ENCODE data around the gene HECTD1. TPM values are rescaled to one million over a fixed set of nuclear protein-coding genes. Genes with fewer than 3 reads are reported as not detected.

The HECTD1 gene
- polyA plus RNA-seq, 1 of the 3 experiments (the other 2 are of a cell fraction), result 43.2 TPM

DNA sequence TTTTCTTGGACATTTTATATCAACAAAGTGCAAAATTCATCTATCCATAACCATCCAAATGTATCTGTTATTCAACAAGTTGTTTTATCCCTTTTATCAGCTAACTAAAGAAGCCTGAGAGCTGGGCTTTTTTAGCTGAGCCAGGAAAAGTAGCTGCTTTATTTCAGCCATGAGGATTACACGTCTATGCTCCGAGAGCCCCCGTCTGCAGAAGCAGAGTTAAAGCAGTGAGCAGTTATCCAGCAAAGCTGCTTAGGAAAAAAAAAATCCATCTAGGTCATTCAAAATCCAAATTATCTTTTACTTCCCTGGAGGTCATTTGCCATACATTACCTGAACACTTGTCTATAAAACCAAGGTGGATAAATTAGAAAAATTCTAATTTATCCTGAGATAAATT lies 15.7 kb upstream of the HECTD1 start (continued):
- TF ChIP-seq POLR2AphosphoS5 (IDR thresholded peaks at IDR 0.05; ENCODE audit: low read depth, low read length) (no peak), YY1 (IDR thresholded peaks at IDR 0.05; ENCODE audit: low read depth) (no peak)
- TF ChIP-seq, protein P1, sequence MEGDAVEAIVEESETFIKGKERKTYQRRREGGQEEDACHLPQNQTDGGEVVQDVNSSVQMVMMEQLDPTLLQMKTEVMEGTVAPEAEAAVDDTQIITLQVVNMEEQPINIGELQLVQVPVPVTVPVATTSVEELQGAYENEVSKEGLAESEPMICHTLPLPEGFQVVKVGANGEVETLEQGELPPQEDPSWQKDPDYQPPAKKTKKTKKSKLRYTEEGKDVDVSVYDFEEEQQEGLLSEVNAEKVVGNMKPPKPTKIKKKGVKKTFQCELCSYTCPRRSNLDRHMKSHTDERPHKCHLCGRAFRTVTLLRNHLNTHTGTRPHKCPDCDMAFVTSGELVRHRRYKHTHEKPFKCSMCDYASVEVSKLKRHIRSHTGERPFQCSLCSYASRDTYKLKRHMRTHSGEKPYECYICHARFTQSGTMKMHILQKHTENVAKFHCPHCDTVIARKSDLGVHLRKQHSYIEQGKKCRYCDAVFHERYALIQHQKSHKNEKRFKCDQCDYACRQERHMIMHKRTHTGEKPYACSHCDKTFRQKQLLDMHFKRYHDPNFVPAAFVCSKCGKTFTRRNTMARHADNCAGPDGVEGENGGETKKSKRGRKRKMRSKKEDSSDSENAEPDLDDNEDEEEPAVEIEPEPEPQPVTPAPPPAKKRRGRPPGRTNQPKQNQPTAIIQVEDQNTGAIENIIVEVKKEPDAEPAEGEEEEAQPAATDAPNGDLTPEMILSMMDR (IDR thresholded peaks at IDR 0.05), result no peak

GRCh38 chr14:31222834-31223233 lies 15.2 kb upstream of the HECTD1 start:
- H3K36me3 ChIP-seq (replicated peaks in 1 of 2; ENCODE audit: control insufficient read depth in 1 of 2, insufficient read depth in 2 of 2, low read length in 1 of 2), result no peaks in the 10 kb centered on the region
- H3K4me1 ChIP-seq (ENCODE audit: control insufficient read depth in 1 of 2, insufficient read depth in 2 of 2, low read depth in 1 of 2, low read length in 1 of 2), result no peaks in the 10 kb centered on the region
- no peak for DNase-seq
- H3K9me3 ChIP-seq, result no peaks in the 10 kb centered on the region
- no peak overlapping the region for H3K4me3 ChIP-seq (ENCODE audit: low read depth in 2 of 2, low read length in 1 of 2)
- no peak overlapping the region for H3K27ac ChIP-seq (ENCODE audit: low read depth in 2 of 2, low read length in 1 of 2)
- no peak overlapping the region for H3K9ac ChIP-seq
- TF ChIP-seq SIN3A (IDR thresholded peaks at IDR 0.05; ENCODE audit: borderline replicate concordance, low read depth, low read length) (no peak), JUND (IDR thresholded peaks at IDR 0.05) (no peak), RFX5 (IDR thresholded peaks at IDR 0.05; ENCODE audit: low read length) (no peak), NFIC (IDR thresholded peaks at IDR 0.05; ENCODE audit: borderline replicate concordance) (no peak)
- H3K79me2 ChIP-seq (ENCODE audit: insufficient read depth), result no peaks in the 10 kb centered on the region
- no peaks in the 10 kb centered on the region for H4K20me1 ChIP-seq (ENCODE audit: insufficient read depth)
- ChIA-PET CTCF (no interaction called here), POLR2A (no interaction called here)
- H3K27me3 ChIP-seq (ENCODE audit: insufficient read depth), result no peaks in the 10 kb centered on the region
- no peak overlapping the region for H3K4me2 ChIP-seq
- H2AFZ ChIP-seq (ENCODE audit: low read depth), result no peak overlapping the region
- 88% methylated on average over 1 of the region's 1 CpG for WGBS (ENCODE audit: low lambda C conversion rate)
- no peaks in the 10 kb centered on the region for H3K9me2 ChIP-seq
- peaks cover 9% of the 10 kb centered on the region for H3F3A ChIP-seq (replicated peaks; ENCODE audit: insufficient read depth)

GRCh38 chr14:31221266-31221665 lies 13.7 kb upstream of the HECTD1 start:
- Histone ChIP-seq H3K36me3 (replicated peaks in 1 of 2; ENCODE audit: control insufficient read depth in 1 of 2, insufficient read depth in 2 of 2, low read length in 1 of 2) (no peaks in the 10 kb centered on the region), H3K27ac (ENCODE audit: low read depth in 2 of 2, low read length in 1 of 2) (no peak overlapping the region), H3K4me2 (no peak overlapping the region), H3K9ac (no peak overlapping the region), H3K4me3 (ENCODE audit: low read depth in 2 of 2, low read length in 1 of 2) (no peak overlapping the region), H3K9me3 (no peaks in the 10 kb centered on the region), H3K4me1 (ENCODE audit: control insufficient read depth in 1 of 2, insufficient read depth in 2 of 2, low read depth in 1 of 2, low read length in 1 of 2) (no peaks in the 10 kb centered on the region), H4K20me1 (ENCODE audit: insufficient read depth) (no peaks in the 10 kb centered on the region), H3F3A (replicated peaks; ENCODE audit: insufficient read depth) (peaks cover 9% of the 10 kb centered on the region), H2AFZ (ENCODE audit: low read depth) (no peak overlapping the region), H3K27me3 (ENCODE audit: insufficient read depth) (no peaks in the 10 kb centered on the region), H3K79me2 (ENCODE audit: insufficient read depth) (no peaks in the 10 kb centered on the region), H3K9me2 (no peaks in the 10 kb centered on the region)
- 41% methylated on average over 2 of the region's 2 CpGs for WGBS (ENCODE audit: low lambda C conversion rate)
- TF ChIP-seq FOXM1 (IDR thresholded peaks at IDR 0.05; ENCODE audit: low read depth) (no peak), FOXJ3 (CRISPR knock-in tag; IDR thresholded peaks at IDR 0.05) (no peak), ELF1 (IDR thresholded peaks at IDR 0.05) (no peak)
- no peak for DNase-seq
- ChIA-PET CTCF (no interaction called here), POLR2A (no interaction called here)

DNA sequence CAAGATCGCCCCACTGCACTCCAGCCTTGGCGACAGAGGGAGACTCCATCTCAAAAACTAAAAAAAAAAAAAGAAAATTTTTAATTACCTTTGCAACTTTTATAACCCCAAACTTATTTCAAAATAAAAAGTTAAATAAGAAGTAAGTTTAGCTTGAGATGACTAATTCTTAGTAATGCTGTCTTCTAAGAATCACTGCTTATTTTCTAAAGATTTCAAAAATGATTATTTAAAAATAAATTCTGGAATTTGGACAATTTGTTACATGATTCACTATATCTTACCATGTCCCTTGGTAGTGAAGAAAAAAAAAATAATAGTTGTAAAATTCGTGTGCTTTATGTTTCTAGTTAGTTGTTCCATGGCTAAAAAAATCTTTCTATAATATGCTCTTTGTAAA lies 11.6 kb upstream of the HECTD1 start:
- Histone ChIP-seq H3K4me2 (peak overlapping the region; percentile 21; the same call in 1 of the 2 replicates), H3K27ac (ENCODE audit: low read depth in 2 of 2, low read length in 1 of 2) (peak overlapping the region in 1 of 2 experiments; percentile 70; a peak in 2 of 4 replicates), H3K9me3 (no peaks in the 10 kb centered on the region), H3K79me2 (ENCODE audit: insufficient read depth) (no peaks in the 10 kb centered on the region), H3K36me3 (replicated peaks in 1 of 2; ENCODE audit: control insufficient read depth in 1 of 2, insufficient read depth in 2 of 2, low read length in 1 of 2) (no peaks in the 10 kb centered on the region), H3F3A (replicated peaks; ENCODE audit: insufficient read depth) (peaks cover 13% of the 10 kb centered on the region), H3K4me3 (ENCODE audit: low read depth in 2 of 2, low read length in 1 of 2) (no peak overlapping the region), H4K20me1 (ENCODE audit: insufficient read depth) (no peaks in the 10 kb centered on the region), H3K9ac (no peak overlapping the region), H3K27me3 (ENCODE audit: insufficient read depth) (no peaks in the 10 kb centered on the region), H2AFZ (ENCODE audit: low read depth) (no peak overlapping the region), H3K4me1 (ENCODE audit: control insufficient read depth in 1 of 2, insufficient read depth in 2 of 2, low read depth in 1 of 2, low read length in 1 of 2) (no peaks in the 10 kb centered on the region), H3K9me2 (no peaks in the 10 kb centered on the region)
- no peak for DNase-seq
- TF ChIP-seq TCF12 (IDR thresholded peaks at IDR 0.05), result 0 out of 2 replicates have a peak, but pooled peaks have one; percentile 16
- peak; percentile 20; the same call in 1 of the 2 replicates for TF ChIP-seq FOSL2 (IDR thresholded peaks at IDR 0.05; ENCODE audit: borderline replicate concordance, low read depth)
- TF ChIP-seq GATA2 (CRISPR knock-in tag; IDR thresholded peaks at IDR 0.05), result no peak
- WGBS (ENCODE audit: low lambda C conversion rate), result 67% methylated on average over 3 of the region's 3 CpGs
- POLR2A ChIA-PET, result no interaction called here
- CTCF ChIA-PET, result interaction anchor here (0.8 kb wide), 1 partner anchor 11 kb away, joined by 3 read pairs; no protein-coding TSS in a partner anchor
